ENCODE measurements around the gene CDC7. TPM values are rescaled to one million over a fixed set of nuclear protein-coding genes. Genes with fewer than 3 reads are reported as not detected.

Gene CDC7
- total RNA-seq, 1 donor from 2014 or later: 1.6 TPM

- no peak for DNase-seq (ENCODE audit: low spot score)
Observed at GRCh38 chr1:91548376-91549040, 47.9 kb downstream of the CDC7 start.

GRCh38 chr1:91549041-91549735 is 48.5 kb downstream of the CDC7 start:
- no peak for DNase-seq (ENCODE audit: low spot score)

- DNase-seq (ENCODE audit: low spot score): no peak
Observed at GRCh38 chr1:91550961-91551360, 50.3 kb downstream of the CDC7 start.

GRCh38 chr1:91552091-91552490 is 51.4 kb downstream of the CDC7 start:
- DNase-seq (ENCODE audit: low spot score): no peak

GRCh38 chr1:91552596-91552995 is 51.9 kb downstream of the CDC7 start:
- DNase-seq (ENCODE audit: low spot score): no peak

GRCh38 chr1:91553177-91553591 is 52.5 kb downstream of the CDC7 start:
- DNase-seq (ENCODE audit: low spot score): no peak

GRCh38 chr1:91555074-91555730 is 54.6 kb downstream of the CDC7 start:
- DNase-seq (ENCODE audit: low spot score): no peak

GRCh38 chr1:91555821-91556531 is 55.3 kb downstream of the CDC7 start:
- no peak for DNase-seq (ENCODE audit: low spot score)

GRCh38 chr1:91556556-91556955 is 55.9 kb downstream of the CDC7 start:
- no peak for DNase-seq (ENCODE audit: low spot score)

- no peak for DNase-seq (ENCODE audit: low spot score)
Observed at GRCh38 chr1:91557039-91557690, 56.5 kb downstream of the CDC7 start.

GRCh38 chr1:91557826-91558225 is 57.2 kb downstream of the CDC7 start:
- DNase-seq (ENCODE audit: low spot score): no peak

- no peak for DNase-seq (ENCODE audit: low spot score)
Observed at GRCh38 chr1:91559046-91559750, 58.5 kb downstream of the CDC7 start.

- DNase-seq (ENCODE audit: low spot score): no peak
Observed at GRCh38 chr1:91559838-91560565, 59.4 kb downstream of the CDC7 start.

- no peak for DNase-seq (ENCODE audit: low spot score)
Observed at GRCh38 chr1:91564888-91565701, 64.4 kb downstream of the CDC7 start.

GRCh38 chr1:91567583-91567982 is 66.9 kb downstream of the CDC7 start:
- DNase-seq (ENCODE audit: low spot score): no peak

GRCh38 chr1:91568261-91568660 is 67.6 kb downstream of the CDC7 start:
- DNase-seq (ENCODE audit: low spot score): no peak

- peak; percentile 68 for DNase-seq (ENCODE audit: low spot score)
Observed at GRCh38 chr1:91569411-91570119, 68.9 kb downstream of the CDC7 start.

GRCh38 chr1:91570120-91570448 is 69.4 kb downstream of the CDC7 start:
- no peak for DNase-seq (ENCODE audit: low spot score)

- DNase-seq (ENCODE audit: low spot score): no peak
Observed at GRCh38 chr1:91572044-91572443, 71.4 kb downstream of the CDC7 start.

Measured in mucosa of gallbladder (tissue), 1 donor.